Stomach (tissue), 4 donors: ENCODE data around the gene WDTC1.

Source experiments
- CTCF ChIP-seq, 7 experiments: fragments of 450-650 bp in 4 of 7; fragments of 200-600 bp in 3 of 7; sonication (generic) in 3 of 7; IDR thresholded peaks; one replicate each; pipeline ENCODE4 v1.5.1; 2016 to 2019; ENCODE audit warnings: antibody characterized with exemption in 7 of 7, control low read depth in 2 of 7, mild to moderate bottlenecking in 1 of 7
- POLR2A ChIP-seq, 4 donors: fragments of 450-650 bp; IDR thresholded peaks; one replicate each; pipeline ENCODE4 v1.6.1; 2016; ENCODE audit warnings: antibody characterized with exemption in 4 of 4, control low read depth in 2 of 4, mild to moderate bottlenecking in 1 of 4, moderate library complexity in 1 of 4

GRCh38 chr1:27335506-27336422 is 101.3 kb downstream of the WDTC1 start:
- no peak for TF ChIP-seq CTCF (IDR thresholded peaks at IDR 0.05)
- TF ChIP-seq POLR2A (IDR thresholded peaks at IDR 0.05), result no peak
